HL-60/S4 treated with phorbol 12-myristate 13-acetate at 8.2 ng/mL for 4 days and 3 days (cell line): ENCODE measurements around the gene TICAM1.
"Not testable (repeated sequence)": the region's sequence is repeated elsewhere in the genome, so short reads cannot be mapped to it uniquely, and the experiment has no call there.

Experiments
- in situ Hi-C: fragments of 300-500 bp; cut with MboI; formaldehyde crosslinking; loops from 2 replicates; pipeline ENCODE4 v1.15.0; 2022; ENCODE audit warnings: low sequenced_read_pairs

The TICAM1 gene

DNA sequence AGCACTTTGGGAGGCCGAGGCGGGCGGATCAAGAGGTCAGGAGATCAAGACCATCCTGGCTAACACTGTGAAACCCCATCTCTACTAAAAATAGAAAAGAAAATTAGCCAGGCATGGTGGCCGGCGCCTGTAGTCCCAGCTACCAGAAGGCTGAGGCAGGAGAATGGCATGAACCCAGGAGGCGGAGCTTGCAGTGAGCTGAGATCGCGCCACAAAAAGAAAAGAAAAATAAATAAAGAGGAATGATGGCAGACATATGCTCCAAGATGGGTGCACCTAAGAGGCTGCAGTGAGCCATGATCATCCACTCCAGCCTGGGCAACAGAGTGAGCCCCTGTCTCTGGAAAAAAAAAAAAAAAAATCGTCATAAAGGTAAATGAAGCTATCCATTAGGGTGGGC lies 14.5 kb upstream of the TICAM1 start:
- in situ Hi-C loops, result not testable (repeated sequence)

DNA sequence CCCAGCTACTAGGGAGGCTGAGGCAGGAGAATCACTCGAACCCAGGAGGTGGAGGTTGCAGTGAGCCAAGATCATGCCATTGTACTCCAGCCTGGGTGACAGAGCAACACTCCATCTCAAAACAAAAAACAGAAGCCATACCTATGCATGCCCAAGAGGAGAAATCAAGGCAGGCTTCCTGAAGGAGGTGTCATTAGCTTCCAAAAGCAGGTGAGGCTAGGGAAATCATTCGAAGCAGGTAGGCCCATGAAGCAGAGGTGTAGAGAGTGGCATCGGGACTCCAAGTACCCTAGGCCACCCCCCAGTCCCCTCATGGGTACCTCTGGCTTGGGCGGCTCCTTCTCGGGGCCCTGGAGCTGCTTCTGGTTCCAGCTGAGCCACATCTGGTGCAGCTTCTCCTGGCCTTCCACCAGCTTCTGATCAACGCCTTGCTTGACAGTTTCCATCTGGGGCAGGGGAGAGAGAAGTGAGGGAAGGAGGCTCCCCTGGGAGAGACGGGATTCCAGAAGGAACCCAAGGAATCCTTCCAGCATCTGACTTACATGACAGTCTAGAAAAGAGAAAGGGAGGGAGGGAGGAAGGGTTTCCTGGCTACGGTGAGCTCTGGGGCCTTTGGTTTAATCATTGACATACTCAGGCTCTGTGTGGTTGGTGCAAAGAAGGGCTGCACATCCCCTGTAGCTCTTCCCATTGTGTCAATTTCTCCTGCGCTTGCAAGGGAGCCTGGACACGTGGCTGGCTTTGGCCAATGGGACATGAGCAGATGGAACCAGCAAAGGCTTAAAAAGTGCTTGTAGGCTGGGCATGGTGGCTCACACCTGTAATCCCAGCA lies 13.1 kb upstream of the TICAM1 start:
- in situ Hi-C loops, result no loop called here

DNA sequence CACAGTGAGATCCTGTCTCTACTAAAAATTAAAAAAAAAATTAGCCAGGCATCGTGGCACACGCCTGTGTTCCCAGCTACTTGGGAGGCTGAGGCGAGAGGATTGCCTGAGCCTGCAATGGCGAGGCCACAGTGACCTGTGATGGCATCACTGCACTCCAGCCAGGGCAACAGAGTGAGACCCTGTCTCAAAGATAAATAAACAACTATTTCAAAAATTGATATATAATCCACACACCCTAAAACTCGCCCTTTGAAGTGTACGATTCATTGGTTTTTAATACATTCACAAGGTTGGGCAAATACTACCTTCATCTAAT lies 12.1 kb upstream of the TICAM1 start:
- in situ Hi-C loops, result no loop called here

DNA sequence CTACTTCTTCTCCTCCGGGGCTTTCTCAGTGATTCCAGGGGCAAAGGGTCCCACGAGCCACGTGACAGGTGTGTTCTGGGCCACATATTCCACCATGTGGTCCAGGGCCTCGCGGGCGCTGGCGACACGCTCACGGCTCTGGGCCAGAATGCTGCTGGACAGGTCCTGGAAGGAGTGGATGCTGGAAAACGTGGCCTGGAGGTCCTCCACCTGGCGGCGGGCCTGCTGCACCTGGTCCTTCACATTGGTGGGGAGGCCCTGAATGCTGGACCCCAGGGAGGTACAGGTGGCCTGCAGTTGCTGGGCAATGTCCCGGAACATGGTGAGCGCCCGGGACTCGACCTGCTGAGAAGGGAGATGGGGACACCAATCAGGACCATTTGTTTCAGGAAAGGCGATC lies 7.7 kb upstream of the TICAM1 start:
- in situ Hi-C loops, result no loop called here

DNA sequence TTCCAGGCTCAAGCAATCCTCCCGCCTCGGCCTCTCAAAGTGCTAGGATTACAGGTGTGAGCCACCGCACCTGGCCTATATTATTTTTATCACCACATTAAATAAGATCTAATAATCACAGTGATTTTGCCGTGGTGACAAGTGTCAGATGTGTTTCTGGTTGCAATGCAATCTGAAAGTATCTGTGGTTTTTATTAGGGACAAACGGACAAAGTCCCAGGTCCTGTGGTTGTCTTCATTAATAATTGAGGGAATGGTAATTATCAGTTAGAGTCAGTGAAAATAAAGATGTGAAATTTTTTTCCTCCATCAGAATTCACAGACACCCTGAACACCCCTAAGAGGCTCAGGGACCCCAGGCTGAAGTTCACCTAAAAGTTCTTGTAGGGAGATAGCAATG lies 1.3 kb upstream of the TICAM1 start:
- in situ Hi-C loops, result no loop called here

DNA sequence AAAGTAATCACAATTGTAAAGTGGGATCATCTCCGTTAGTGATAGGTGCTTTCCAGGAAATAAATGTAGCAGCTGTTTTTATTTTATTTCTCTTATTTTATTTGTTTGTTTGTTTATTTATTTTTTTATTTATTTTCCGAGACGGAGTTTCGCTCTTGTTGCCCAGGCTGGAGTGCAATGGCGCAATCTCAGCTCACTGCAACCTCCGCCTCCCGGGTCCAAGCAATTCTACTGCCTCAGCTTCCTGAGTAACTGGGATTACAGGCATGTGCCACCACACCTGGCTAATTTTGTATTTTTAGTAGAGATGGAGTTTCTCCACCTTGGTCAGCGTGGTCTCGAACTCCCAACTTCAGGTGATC lies 448 bp upstream of the TICAM1 start:
- in situ Hi-C loops, result not testable (repeated sequence)

DNA sequence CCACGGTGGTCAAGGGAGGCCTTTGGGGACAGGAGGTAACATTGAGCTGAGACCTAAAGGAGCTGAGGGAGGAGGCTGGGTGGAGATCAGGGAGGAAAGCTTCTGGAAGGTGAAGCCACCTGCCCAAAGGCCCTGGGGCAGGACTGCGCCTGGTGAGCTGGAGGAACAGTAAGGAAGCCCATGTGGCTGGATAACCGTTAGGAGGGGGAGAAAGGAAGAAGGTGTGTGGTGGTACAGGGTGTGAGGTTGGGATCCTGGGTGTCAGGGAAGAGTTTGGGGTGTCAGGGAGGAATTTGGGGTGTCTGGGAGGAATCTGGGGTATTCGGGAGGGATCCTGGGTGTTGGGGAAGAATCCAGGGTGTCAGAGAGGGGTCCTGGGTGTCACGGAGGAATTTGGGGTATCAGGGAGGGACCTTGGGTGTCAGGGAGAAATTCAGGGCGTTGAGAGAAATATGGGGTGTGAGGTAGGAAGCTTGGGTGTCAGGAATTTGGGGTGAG lies 695 bp downstream of the TICAM1 start:
- in situ Hi-C loops, result no loop called here

DNA sequence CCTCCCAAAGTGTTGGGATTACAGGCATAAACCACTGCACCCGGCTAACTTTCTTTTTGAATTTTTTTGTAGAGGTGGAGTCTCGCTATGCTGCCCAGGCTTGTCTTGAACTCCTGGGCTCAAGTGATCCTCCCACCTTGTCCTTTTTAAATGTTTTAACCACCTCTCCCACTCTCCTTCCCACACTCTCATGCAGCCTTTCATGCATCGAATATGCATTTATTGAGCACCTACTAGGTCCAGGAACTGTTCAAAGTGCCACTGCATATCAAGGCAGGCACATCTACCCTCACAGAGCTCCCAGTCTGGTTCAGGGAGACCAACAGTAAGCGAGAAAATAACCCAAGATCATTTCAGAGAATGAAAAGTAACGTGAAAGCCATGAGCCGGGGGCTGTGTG lies 1.2 kb downstream of the TICAM1 start:
- in situ Hi-C loops, result no loop called here

DNA sequence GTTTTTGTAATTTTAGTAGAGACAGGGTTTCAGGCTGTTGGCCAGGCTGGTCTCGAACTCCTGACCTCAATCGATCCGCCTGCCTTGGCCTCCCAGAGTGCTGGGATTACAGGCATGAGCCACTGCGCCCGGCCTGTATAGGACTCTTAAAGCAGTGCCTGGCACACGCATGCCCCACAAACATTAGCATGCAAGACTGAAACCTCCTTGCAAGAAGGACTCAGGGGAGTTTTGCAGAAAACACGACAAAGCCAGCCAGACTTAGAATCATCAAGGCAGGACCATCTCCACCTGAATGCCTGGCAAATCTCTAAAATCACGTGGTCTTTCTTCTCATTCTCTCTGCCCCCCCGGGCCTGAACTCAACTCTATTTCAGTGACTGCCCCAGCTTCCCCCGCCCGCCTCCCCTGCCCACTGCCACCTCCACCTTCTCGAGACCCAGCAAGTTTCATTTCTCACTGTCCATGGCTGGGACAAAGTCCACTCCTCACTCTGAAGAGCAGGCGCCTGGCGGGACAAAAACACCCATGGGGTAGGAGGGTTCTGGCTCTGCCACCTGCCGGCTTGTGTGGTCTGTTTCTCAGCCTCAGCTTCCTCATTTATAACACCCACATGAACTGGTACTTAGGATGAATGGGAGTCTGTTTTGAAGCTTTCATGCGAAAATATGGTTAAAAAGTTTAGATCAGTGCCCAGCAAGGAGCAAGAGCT lies 2.4 kb downstream of the TICAM1 start:
- in situ Hi-C loops, result no loop called here

DNA sequence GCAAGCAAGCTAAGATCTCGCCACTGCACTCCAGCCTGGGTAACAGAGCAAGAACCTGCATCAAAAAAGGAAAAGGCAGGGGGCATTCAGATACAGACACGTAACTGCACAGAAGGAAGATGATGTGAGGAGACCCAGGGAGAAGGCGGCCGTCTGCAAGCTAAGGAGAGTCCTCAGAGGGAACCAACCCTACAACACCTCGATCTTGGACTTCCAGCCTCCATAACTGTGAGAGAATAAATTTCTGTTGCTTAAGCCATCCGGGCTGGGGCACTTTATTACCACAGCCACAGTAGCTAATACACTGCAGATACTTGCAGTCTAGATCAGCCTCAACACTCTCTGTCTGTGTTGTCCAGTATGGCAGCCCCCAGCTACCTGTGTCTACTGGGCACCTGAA lies 7.9 kb downstream of the TICAM1 start:
- in situ Hi-C loops, result no loop called here

DNA sequence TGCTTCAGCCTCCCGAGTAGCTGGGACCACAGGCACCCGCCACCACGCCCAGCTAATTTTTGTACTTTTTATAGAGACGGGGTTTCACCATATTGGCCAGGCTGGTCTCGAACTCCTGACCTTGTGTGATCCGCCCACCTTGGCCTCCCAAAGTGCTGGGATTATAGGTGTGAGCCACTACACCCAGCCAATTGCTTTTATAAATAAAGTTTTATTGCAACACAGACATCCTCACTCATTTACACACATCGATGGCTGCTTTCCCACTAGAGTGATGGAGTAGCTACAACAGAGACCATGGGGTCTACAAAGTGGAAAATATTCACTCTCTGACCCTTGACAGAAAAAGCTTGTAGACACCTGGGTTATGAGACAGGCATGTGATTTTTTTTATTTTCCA lies 9.2 kb downstream of the TICAM1 start:
- in situ Hi-C loops, result not testable (repeated sequence)

DNA sequence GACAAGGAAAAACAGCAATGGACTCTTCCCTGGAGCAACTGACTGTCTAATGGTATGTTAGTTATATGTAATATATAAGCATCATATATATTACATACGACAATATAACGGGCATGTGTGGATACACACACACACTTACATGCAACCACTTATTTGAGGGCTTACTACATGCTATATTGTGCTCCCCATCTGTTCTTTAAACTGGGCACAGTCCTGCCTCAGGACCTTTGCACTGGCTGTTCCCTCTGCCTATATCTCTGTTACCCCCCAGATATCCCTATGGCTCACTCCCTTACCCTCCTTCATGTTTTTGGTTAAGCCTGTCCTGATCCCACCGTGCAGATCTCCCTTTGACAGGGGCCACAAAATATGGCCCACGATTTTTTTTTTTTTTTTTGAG lies 10.2 kb downstream of the TICAM1 start:
- in situ Hi-C loops, result no loop called here

DNA sequence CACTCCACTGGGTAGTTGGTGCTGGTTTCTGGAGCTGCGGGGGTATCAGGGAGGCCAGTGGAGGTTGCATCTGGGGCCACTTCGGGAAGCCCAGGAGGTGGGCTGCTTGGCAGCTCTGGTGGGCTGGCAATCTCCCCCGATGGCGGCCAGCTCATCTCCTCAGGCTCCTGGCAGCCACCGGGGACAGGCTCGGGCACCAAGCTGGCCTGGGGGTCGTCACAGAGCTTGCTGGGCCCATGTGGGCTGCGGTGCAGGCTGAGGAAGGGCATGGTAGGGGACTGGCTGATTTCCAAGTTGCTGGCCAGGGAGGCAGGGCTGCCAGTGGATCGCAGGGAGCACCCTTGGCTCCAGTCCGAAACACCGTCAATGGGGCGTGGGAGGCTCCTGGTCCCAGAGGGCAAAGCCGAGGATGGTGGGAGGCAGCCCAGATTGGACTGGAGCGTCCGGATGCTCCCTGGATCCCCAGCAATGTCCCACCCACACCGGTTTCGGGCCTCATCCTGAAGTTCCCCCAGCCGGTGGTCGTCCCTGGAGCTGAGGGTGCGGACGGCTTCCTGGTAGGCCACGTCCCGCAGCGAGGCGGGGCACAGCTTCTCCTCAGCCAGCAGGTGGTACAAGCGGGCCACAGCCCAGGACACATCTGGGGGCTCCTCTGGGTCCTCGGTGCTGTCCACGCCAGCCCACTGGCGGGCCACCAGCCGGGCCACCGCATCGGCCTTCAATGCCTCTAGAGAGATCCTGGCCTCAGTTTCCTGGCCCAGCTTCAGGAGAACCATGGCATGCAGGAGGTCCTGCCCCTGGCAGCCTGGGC lies 13.8 kb downstream of the TICAM1 start:
- in situ Hi-C loops, result no loop called here

DNA sequence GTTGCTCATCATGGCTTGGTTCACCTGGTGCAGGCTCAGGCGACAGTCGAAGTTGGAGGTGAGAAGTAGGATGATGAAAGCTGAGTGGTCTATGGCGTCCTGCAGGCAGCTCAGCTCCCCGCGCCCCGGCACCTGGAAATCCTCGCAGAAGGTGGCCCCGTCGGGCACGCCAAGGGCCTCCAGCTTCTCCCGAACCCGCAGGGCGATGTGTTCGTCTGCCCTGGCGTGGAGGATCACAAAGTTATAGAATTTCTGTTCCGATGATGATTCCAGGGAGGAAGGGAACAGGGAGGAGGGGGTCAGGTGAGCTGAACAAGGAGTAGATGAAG lies 14.6 kb downstream of the TICAM1 start:
- in situ Hi-C loops, result no loop called here

DNA sequence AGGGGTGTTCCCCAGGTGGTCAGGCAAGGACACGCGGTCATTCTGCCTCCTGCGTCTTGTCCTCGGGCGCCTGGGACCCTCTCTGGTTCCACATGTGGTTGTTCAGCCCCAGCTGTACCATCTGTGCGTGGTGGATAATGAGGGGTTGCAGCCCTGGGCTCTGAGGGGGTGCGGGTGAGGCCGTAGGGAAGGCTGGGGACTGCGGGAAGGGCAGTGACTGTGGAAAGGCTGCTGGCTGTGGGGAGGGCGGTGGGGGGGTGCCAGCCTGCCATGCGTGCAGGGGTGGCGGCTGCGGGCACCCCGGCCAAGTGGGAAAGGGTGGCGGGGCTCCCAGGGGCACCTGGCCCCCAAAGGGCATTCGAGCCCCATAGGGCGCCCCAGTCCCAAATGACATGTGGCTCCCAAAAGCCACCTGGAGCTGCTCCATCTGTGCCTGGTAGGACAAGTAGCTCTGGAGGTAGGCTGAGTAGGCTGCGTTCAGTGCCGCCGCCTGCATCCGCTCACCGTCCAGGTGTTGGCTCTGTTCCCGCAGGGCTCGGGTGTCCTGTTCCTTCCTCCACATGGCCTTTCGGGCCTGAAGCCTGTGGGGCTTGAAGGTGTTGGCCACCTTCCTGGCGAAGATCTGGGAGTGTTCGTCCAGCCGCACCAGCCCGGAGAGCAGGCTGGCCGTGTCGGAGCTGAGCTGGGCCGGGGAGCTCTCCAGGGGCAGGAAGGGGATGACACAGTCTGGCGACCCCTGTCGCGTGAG lies 15.1 kb downstream of the TICAM1 start:
- in situ Hi-C loops, result no loop called here

DNA sequence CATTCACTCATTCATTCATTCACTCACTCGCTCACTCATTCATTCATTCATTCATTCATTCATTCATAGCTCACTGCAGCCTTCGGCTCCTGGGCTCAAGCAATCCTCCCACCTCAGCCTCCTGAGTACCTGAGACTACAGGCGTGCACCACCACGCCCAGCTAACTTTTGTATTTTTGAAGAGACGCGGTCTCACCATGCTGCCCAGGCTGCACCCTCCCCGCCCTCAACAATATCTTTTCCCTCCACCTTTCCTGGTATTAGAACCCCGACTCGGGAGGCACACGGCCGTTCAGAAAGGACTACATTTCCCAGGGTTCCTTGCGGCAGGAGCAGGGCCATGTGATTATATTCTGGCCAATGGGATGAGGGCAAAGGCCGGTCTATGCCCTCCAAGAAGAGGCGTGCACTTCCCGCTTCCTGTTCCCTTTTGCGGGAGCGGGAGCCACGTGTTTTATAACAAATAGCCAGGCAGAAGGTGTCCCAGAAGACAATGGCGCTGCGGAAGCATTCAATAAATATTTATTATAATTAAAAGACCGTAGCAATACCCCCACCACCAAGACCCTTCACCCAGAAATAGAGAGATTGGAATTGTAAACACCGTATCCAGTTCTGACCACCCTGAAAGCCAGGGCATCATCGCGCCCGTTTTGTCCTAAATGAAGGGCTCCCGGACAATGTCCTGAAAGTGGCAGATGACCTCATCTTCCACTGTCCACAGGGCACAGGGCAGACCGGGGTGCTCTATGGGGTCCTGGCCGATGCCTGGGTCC lies 15.9 kb downstream of the TICAM1 start:
- in situ Hi-C loops, result no loop called here

DNA sequence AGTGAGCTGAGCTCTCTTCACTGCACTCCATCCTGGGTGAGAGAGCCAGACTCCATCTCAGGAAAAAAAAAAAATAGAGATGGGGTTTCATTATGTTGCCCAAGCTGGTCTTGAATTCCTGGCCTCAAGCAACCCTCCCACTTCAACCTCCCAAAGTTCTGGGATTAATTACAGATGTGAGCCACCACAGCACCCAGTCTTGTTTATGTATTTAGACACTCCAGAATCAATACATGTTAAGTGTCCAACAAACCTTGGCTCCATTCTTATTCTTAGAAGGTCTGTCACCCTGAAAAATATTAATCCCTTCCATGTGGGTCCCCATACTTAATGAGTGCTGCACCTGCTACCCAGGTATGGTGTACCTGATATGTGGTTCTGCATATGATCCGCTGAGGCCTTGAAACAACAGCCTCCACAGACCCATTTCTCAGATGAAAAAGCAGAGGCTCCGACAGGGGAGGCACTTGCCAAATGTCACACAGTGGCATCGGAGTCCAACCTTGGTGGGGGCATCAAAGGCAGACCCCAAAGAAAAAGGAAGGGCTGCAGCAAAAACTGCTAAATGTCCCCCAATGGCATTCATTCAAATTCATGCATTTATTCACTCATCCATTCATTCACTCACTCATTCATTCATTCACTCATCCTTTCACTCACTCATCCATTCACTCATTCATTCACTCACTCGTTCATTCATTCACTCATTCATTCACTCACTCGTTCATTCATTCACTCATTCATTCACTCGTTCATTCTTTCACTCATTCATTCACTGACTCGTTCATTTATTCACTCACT lies 16.7 kb downstream of the TICAM1 start:
- in situ Hi-C loops, result no loop called here

DNA sequence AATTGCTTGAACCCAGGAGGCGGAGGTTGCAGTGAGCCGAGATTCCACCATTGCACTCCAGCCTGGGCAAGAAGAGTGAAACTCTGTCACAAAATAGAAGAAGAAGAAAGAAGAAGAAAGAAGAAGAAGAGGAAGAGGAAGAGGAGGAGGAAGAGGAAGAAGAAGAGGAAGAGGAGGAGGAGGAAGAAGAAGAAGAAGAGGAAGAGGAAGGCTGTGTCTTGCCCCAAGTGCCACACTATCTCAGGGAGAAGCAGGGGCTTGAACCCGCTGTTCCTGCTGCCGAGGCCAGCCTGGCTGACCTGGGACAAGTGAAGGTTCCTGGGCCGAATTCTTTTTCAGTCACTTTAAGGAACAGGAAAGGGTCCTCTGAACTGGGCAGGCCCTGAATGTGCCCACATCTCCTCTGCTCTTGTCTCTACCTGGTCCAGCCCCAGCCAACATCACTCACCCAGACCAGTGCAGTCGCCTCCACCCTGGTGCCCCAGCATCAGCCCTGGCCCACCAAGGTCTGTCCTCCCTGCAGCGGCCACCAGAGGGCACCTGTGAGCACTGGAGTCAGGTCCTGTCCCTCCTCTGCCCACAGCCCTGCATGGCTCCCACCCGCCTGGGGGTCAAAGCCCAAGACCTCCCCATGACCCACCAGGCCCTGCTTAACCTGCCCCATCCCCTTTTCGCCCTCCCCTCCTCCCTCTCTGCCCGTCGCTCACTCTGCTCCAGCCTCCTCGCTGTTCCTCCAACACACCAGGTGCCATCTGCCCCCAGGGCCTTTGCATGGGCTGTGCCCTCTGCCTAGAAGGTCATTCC lies 20.0 kb downstream of the TICAM1 start:
- in situ Hi-C loops, result no loop called here

DNA sequence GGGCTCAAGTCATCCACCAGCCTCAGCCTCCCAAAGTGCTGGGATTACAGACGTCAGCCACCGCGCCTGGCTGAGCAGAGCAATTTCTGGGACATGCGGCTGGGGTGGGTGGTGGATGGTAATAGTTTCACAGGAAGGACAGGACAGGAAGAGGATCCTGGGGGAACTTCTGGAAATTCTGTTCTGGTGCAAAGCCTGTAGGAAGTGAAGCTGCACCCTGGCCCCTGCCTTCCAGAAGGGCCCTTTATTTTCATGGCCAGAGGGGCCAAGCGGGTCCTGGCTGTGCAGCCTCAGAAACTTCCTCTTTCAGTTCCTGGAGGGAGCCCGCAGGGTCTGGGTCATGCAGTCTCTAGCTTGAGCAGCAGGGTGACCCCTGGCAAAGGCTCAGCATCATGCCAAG lies 24.3 kb downstream of the TICAM1 start:
- in situ Hi-C loops, result no loop called here
